ENCODE results near the gene FOXO6. TPM values are rescaled to one million over a fixed set of nuclear protein-coding genes. Genes with fewer than 3 reads are reported as not detected.

The FOXO6 gene
- total and polyA plus RNA-seq, 10 of the 15 experiments (the other 5 are each of a cell fraction or from before 2014, with no cell fraction given) = 0.37 TPM; not detected in 9

GRCh38 chr1:41399145-41399795, 38.0 kb downstream of the FOXO6 start:
- peaks cover 4% of the 10 kb centered on the region; the same call in 2 of the 3 replicates for H3K9me3 ChIP-seq (replicated peaks; ENCODE audit: control insufficient read depth, insufficient read depth, low read length)
- H3K4me1 ChIP-seq (ENCODE audit: control insufficient read depth, insufficient read depth, low read length) = no peaks in the 10 kb centered on the region
- no peak overlapping the region for H3K4me2 ChIP-seq (ENCODE audit: control insufficient read depth, insufficient read depth)
- in situ Hi-C loops (cut with MboI) = no loop called here
- WGBS (ENCODE audit: insufficient coverage, insufficient replicate concordance, low lambda C conversion rate, missing lambda C conversion rate) = 29% methylated on average over 13 of the region's 13 CpGs
- H3K27ac ChIP-seq (ENCODE audit: control insufficient read depth, insufficient read depth) = no peak overlapping the region
- peaks cover 0 to 1% of the 10 kb centered on the region in 2 experiments; a peak in 2 of 4 replicates for H3K27me3 ChIP-seq (replicated peaks in 1 of 2; ENCODE audit: control insufficient read depth in 2 of 2, insufficient read depth in 2 of 2, low read length in 1 of 2)
- ChIA-PET POLR2A (interaction anchor here (0.6 kb wide), 1 partner anchor 828 kb away, joined by 5 read pairs; no protein-coding TSS in a partner anchor), CTCF (no interaction called here), SMC1A (ENCODE audit: uncharacterized antibody, unreplicated experiment) (no interaction called here), RAD21 (ENCODE audit: unreplicated experiment) (no interaction called here)
- intact Hi-C loops (cut with micrococcal nuclease; ENCODE audit: unreplicated experiment) = no loop called here
- H4K20me1 ChIP-seq (ENCODE audit: control insufficient read depth, insufficient read depth) = no peaks in the 10 kb centered on the region
- H3K4me3 ChIP-seq = no peak overlapping the region
- no peak overlapping the region for H3K9ac ChIP-seq (ENCODE audit: control insufficient read depth, insufficient read depth, low read length)
- H3K36me3 ChIP-seq (ENCODE audit: control insufficient read depth in 2 of 2, insufficient read depth in 2 of 2, low read length in 1 of 2) = no peaks in the 10 kb centered on the region
- no peak for ATAC-seq
- no peak for TF ChIP-seq SP1 (IDR thresholded peaks at IDR 0.05; ENCODE audit: low read depth, low read length)
- no peak for TF ChIP-seq POLR2AphosphoS2 (IDR thresholded peaks at IDR 0.05; ENCODE audit: low read depth, low read length)
- no peak for TF ChIP-seq KDM1A (IDR thresholded peaks at IDR 0.05; ENCODE audit: borderline replicate concordance)
- TF ChIP-seq SMARCA5 (IDR thresholded peaks at IDR 0.05) = no peak
- TF ChIP-seq SREBF2 (IDR thresholded peaks at IDR 0.05; ENCODE audit: low read length) = no peak
- TF ChIP-seq MEF2A (IDR thresholded peaks at IDR 0.05; ENCODE audit: insufficient read depth, low read depth, low read length) = no peak
- no peak for TF ChIP-seq ATF2 (IDR thresholded peaks at IDR 0.05; ENCODE audit: low read length)
- no peak for TF ChIP-seq RELA (IDR thresholded peaks at IDR 0.05; ENCODE audit: borderline replicate concordance, partially characterized antibody)
- no peak for TF ChIP-seq ZNF622 (IDR thresholded peaks at IDR 0.05)
- no peak for TF ChIP-seq ZBTB40 (IDR thresholded peaks at IDR 0.05; ENCODE audit: borderline replicate concordance)
- no peak for TF ChIP-seq FOS (IDR thresholded peaks at IDR 0.05; ENCODE audit: borderline replicate concordance, extremely low read depth, insufficient read length)
- H3K79me2 ChIP-seq (ENCODE audit: control insufficient read depth, insufficient read depth, low read length) = no peaks in the 10 kb centered on the region
- H2AFZ ChIP-seq (ENCODE audit: control insufficient read depth, low read depth, low read length) = no peak overlapping the region
- no peak for FAIRE-seq
- DNase-seq (ENCODE audit: low read depth, low spot score) = no peak
- BruUV-seq (replicated peaks) = no TSS peak
